ENCODE results near the gene CAD. TPM values are rescaled to one million over a fixed set of nuclear protein-coding genes. Genes with fewer than 3 reads are reported as not detected.

The CAD gene
- polyA plus RNA-seq, 1 donor from 2014 or later: 14.2 TPM

DNA sequence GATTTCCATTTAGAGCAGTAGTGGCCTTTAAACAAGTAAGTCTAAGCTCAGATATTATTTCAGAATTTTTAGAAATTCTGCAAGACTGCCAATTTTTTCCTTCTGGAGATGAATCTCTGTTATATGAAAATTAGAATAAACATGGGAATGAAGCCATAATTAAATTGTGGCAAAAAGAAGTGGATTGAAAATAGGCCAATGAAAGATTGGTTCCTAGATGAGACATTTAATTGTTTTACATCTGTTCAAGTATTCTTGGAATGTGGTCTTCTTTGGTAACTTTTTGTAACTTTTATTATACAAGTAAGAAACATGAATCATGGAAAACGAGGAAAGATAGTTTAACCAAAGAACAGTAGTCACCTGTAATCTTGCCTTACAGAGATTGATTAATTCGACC lies 10.3 kb downstream of the CAD start:
- Histone ChIP-seq H3K27ac (ENCODE audit: low read length) (no peak overlapping the region), H3F3A (ENCODE audit: insufficient read depth, low read length, poor library complexity, severe bottlenecking) (no peaks in the 10 kb centered on the region), H3K27me3 (ENCODE audit: insufficient read depth, low read depth, low read length) (no peaks in the 10 kb centered on the region), H3K9me3 (ENCODE audit: low read length) (no peaks in the 10 kb centered on the region), H3K9me2 (ENCODE audit: insufficient read depth, low read length) (no peaks in the 10 kb centered on the region), H3K4me3 (ENCODE audit: low read length) (no peak overlapping the region), H4K20me1 (ENCODE audit: insufficient read depth) (no peaks in the 10 kb centered on the region), H3K9ac (ENCODE audit: low read length) (no peak overlapping the region), H3K4me2 (ENCODE audit: low read length) (no peak overlapping the region), H2AFZ (ENCODE audit: low read depth, low read length) (no peak overlapping the region), H3K79me2 (replicated peaks; ENCODE audit: insufficient read depth, low read length) (no peaks in the 10 kb centered on the region), H3K36me3 (ENCODE audit: insufficient read depth, low read length) (no peaks in the 10 kb centered on the region)
- TF ChIP-seq EZH2 (IDR thresholded peaks at IDR 0.05; ENCODE audit: borderline replicate concordance, insufficient read depth, low read length, poor library complexity, severe bottlenecking): no peak
- no peak for TF ChIP-seq RAD21 (conservative IDR thresholded peaks at IDR 0.05)
- TF ChIP-seq EP300 (conservative IDR thresholded peaks at IDR 0.05; ENCODE audit: poor library complexity, severe bottlenecking): no peak
- no peak for TF ChIP-seq POLR2AphosphoS5 (IDR thresholded peaks at IDR 0.05)
- no peak for TF ChIP-seq SMC3 (conservative IDR thresholded peaks at IDR 0.05; ENCODE audit: poor library complexity)
- TF ChIP-seq, protein P1, sequence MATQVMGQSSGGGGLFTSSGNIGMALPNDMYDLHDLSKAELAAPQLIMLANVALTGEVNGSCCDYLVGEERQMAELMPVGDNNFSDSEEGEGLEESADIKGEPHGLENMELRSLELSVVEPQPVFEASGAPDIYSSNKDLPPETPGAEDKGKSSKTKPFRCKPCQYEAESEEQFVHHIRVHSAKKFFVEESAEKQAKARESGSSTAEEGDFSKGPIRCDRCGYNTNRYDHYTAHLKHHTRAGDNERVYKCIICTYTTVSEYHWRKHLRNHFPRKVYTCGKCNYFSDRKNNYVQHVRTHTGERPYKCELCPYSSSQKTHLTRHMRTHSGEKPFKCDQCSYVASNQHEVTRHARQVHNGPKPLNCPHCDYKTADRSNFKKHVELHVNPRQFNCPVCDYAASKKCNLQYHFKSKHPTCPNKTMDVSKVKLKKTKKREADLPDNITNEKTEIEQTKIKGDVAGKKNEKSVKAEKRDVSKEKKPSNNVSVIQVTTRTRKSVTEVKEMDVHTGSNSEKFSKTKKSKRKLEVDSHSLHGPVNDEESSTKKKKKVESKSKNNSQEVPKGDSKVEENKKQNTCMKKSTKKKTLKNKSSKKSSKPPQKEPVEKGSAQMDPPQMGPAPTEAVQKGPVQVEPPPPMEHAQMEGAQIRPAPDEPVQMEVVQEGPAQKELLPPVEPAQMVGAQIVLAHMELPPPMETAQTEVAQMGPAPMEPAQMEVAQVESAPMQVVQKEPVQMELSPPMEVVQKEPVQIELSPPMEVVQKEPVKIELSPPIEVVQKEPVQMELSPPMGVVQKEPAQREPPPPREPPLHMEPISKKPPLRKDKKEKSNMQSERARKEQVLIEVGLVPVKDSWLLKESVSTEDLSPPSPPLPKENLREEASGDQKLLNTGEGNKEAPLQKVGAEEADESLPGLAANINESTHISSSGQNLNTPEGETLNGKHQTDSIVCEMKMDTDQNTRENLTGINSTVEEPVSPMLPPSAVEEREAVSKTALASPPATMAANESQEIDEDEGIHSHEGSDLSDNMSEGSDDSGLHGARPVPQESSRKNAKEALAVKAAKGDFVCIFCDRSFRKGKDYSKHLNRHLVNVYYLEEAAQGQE (IDR thresholded peaks at IDR 0.05; ENCODE audit: borderline replicate concordance): no peak
- TF ChIP-seq, protein P2, sequence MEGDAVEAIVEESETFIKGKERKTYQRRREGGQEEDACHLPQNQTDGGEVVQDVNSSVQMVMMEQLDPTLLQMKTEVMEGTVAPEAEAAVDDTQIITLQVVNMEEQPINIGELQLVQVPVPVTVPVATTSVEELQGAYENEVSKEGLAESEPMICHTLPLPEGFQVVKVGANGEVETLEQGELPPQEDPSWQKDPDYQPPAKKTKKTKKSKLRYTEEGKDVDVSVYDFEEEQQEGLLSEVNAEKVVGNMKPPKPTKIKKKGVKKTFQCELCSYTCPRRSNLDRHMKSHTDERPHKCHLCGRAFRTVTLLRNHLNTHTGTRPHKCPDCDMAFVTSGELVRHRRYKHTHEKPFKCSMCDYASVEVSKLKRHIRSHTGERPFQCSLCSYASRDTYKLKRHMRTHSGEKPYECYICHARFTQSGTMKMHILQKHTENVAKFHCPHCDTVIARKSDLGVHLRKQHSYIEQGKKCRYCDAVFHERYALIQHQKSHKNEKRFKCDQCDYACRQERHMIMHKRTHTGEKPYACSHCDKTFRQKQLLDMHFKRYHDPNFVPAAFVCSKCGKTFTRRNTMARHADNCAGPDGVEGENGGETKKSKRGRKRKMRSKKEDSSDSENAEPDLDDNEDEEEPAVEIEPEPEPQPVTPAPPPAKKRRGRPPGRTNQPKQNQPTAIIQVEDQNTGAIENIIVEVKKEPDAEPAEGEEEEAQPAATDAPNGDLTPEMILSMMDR (IDR thresholded peaks at IDR 0.05; ENCODE audit: poor library complexity, severe bottlenecking): no peak
- TF ChIP-seq MXI1 (conservative IDR thresholded peaks at IDR 0.05; ENCODE audit: poor library complexity, severe bottlenecking): no peak
- TF ChIP-seq TAF1 (IDR thresholded peaks at IDR 0.05; ENCODE audit: low read depth): no peak

DNA sequence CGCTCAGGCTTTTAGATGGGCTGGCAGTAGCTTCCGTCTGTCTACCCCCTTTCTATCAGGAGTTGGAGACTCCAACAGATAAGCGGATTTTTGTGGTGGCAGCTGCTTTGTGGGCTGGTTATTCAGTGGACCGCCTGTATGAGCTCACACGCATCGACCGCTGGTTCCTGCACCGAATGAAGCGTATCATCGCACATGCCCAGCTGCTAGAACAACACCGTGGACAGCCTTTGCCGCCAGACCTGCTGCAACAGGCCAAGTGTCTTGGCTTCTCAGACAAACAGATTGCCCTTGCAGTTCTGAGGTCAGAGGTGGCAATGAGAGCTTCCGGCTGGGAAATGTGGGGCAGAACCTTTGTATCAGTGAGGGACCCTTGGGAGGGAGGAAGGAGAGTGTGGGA lies 14.8 kb downstream of the CAD start:
- Histone ChIP-seq H2AFZ (ENCODE audit: low read depth, low read length) (no peak overlapping the region), H3K4me2 (ENCODE audit: low read length) (no peak overlapping the region), H3F3A (ENCODE audit: insufficient read depth, low read length, poor library complexity, severe bottlenecking) (no peaks in the 10 kb centered on the region), H3K27me3 (ENCODE audit: insufficient read depth, low read depth, low read length) (no peaks in the 10 kb centered on the region), H3K9me3 (ENCODE audit: low read length) (no peaks in the 10 kb centered on the region), H3K36me3 (ENCODE audit: insufficient read depth, low read length) (no peaks in the 10 kb centered on the region), H4K20me1 (ENCODE audit: insufficient read depth) (no peaks in the 10 kb centered on the region), H3K27ac (ENCODE audit: low read length) (no peak overlapping the region), H3K4me3 (ENCODE audit: low read length) (no peak overlapping the region), H3K9me2 (ENCODE audit: insufficient read depth, low read length) (no peaks in the 10 kb centered on the region), H3K79me2 (replicated peaks; ENCODE audit: insufficient read depth, low read length) (no peaks in the 10 kb centered on the region), H3K9ac (ENCODE audit: low read length) (no peak overlapping the region)
- no peak for TF ChIP-seq EZH2 (IDR thresholded peaks at IDR 0.05; ENCODE audit: borderline replicate concordance, insufficient read depth, low read length, poor library complexity, severe bottlenecking)
- no peak for TF ChIP-seq RAD21 (conservative IDR thresholded peaks at IDR 0.05)
- no peak for TF ChIP-seq TAF1 (IDR thresholded peaks at IDR 0.05; ENCODE audit: low read depth)
- TF ChIP-seq SMC3 (conservative IDR thresholded peaks at IDR 0.05; ENCODE audit: poor library complexity): no peak
- TF ChIP-seq, protein P1 (IDR thresholded peaks at IDR 0.05; ENCODE audit: borderline replicate concordance): no peak
- TF ChIP-seq MXI1 (conservative IDR thresholded peaks at IDR 0.05; ENCODE audit: poor library complexity, severe bottlenecking): no peak
- no peak for TF ChIP-seq POLR2AphosphoS5 (IDR thresholded peaks at IDR 0.05)
- TF ChIP-seq, protein P2 (IDR thresholded peaks at IDR 0.05; ENCODE audit: poor library complexity, severe bottlenecking): no peak
- TF ChIP-seq EP300 (conservative IDR thresholded peaks at IDR 0.05; ENCODE audit: poor library complexity, severe bottlenecking): no peak

Measured in neural cell (in vitro differentiated cells).